RPMI8226 (cell line): ENCODE data around the gene TGM6.
A peak's percentile ranks its signal among the peaks of the same experiment; 100 is the strongest.

ENCODE experiments used
- DNase-seq: peaks from one replicate; pipeline ENCODE4 v3.0.0-alpha.2; 2015

TGM6 gene

DNA sequence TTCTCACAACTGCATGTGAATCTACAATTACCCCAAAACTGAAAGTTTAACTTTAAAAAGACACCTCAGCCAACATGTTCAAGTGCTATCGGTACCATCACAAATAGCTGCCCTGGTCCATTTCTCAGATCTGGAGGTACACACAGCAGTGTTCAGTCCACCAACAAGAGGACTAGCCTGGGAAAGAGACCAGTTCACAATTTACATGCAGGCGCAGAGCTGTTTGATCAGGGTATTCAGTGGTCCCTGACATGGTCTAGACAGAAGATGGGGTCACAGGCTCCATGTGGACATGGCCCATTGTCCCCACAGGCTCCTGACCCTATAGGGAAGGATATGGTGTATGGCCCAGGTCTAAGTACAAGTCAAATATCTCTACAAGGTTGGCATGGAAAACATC lies 15.6 kb upstream of the TGM6 start:
- DNase-seq = no peak

DNA sequence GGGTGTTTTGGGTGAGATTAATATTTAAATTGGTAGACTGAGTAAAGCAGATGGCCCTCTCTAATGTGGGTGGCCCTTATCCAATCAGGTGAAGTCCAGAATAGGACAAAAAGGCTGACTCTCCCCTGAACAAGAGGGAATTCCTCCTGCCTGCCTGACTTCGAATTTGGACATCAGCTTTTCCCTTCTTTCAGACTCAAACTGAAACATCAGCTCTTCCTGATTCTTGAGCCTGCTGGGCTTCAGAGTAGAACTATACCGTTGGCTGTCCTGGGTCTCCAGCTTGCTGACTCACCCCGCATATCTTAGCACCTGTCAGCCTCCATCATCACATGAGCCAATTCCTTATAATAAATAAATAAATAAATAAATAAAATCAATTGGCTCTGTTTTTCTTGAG lies 15.0 kb upstream of the TGM6 start:
- DNase-seq = no peak

DNA sequence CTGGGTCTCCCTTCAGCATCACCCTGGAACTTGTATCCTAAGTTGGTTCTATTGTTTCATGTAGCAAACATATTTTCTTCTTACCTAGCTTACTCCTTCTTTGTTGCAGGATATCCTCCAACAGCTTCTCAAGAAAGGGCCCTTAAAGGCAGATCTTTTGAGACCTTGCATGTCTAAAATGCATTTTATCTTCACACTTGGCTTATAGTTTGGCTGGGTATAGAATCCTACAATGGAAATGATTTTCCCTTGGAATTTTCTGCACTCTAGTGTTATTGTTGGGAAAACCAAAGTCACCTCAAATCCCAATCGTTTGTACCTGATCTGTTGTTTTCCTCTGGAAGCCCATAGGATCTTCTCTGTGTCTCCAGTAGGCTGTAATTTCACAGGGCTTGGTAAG lies 12.1 kb upstream of the TGM6 start:
- no peak for DNase-seq

DNA sequence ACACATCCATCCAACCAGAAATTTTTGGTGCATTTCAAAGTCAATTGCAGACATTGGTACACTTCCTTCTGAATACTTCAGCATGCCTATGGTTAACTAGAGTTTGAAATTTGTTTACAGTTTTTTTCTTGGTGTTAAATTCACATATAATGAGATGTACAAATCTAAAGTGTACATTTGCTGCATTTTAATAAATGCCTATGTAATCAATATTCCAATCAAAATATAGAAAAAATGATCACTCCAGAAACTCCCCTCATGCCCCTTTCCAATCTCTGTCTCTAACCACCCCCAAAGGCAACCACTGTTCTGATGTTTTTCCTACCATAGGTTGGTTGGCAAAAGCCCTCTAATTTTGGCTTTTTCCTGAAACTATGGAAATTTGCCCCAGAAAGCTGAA lies 7.6 kb upstream of the TGM6 start:
- DNase-seq = no peak

DNA sequence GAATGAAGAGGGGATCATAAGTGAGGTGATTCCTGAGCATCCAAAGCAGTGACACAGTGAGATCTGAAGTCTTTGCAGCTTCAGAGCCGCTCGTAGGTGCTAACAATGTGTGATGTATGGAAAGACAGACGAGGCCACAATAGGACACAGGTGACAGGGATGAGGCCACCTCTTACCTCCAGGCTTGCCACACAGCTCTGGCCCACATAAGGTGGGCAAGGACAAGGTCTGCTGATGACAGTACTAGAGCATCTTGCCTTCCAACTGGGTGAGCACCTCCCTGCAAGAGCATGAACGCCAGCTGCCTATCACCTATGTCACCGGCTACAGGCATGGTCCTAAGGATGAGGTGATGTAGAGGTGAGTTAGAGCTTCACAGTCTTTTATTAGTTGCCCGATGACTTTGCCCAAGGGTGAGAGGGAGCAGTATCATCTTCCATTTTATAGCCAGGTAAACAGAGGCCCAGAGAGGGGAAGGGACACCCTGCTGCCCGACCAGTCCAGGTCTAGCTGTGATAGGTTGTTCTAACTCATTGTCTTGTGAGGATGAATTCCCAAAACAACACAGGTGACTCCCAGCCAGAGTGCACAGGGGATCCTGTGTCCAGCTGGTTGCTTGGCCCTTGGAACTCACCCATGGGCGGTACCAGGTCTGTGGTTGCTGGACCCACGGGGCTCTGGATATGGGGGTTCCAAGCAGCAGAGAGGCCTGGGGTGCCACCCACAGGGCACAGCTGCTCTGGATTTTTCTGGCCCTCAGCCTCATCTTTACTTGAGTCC lies 6.2 kb upstream of the TGM6 start:
- no peak for DNase-seq

DNA sequence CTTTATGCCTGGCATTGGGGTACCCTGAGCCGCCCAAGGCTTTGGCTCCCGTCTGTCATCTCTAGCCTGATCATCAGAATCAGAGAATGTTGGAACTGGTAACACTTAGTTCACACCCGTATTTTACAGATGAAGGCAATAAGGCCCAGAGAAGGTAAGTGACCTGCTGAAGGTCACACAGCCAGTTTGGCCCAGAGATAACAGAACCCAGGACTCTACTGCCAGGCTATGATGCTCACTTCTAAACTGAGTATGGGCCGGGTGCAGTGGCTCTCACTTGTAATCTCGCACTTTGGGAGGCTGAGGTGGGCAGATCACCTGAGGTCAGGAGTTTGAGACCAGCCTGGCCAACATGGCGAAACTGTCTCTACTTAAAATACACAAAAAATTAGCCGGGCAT lies 1.8 kb upstream of the TGM6 start:
- DNase-seq = no peak

DNA sequence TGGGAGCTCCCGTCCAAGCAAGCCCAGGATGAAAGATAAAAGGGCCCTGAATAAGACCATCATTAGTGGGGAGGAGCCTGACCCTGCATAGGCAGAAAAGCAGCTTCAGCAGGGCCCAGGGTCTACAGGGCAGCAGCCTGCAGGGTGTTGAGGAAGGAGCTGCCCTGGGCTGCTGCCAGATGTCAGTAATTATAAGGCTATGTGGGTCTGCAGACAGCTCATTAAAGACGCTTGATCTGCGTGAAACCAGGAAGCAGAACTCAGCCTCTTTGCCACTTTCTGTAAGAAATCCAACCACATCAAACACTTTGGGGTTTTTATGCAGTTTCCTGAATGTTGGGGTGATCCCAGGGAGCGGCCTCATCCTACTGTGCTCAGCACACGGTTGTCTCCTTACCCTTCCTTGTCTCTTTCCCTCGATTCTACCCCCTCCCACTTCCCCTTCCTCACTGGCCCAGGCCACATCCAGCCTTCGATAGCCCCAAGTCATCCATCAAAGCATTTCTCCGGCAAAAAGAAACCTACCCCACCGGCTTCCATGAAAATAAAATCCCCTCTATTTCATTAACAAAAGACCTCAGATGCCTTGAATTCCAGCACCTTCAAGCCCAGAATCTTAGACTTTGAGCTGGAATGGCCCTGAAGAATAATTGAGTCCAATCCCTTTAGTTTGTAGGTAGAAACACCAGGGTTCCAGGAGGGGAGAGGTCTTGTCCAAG lies 1.0 kb upstream of the TGM6 start:
- DNase-seq = no peak

DNA sequence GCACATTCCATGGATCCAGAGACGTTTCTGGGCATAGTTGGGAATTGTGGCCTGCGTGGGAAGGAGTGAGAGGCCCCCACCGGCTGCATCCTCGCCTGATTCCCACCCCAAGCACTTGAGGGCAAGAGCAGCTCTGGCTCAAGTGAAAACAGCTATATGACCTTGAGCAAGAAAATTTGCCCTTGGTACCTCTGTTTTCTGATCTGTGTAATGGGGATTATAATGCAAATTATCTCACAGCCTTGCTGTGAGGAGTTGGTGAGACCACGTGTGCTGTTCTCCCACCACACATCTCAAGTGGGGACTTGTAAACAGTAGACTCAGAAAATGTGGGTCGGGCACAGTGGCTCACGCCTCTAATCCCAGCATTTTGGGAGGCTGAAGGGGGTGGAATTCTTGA lies 602 bp downstream of the TGM6 start:
- peak; percentile 0 for DNase-seq

DNA sequence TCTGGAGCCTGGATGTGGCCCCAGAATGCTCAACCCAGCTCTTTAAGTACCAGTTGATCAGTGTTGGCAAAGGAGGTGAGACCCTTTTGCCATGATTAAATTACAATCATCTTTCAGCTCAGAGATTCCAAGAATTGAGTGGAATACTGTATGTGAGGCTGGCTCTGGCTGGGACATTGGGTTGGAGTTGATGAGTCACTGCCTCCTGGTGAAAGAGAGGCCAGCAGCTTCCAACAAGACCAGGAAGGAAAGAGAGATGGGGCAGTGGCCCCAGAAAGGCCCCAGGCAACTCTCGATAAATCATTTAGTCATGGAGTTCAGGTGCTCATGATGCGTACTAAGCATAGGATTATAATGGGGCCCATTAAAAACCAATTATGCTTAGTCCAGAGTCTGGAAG lies 2.1 kb downstream of the TGM6 start:
- DNase-seq = peak; percentile 0

DNA sequence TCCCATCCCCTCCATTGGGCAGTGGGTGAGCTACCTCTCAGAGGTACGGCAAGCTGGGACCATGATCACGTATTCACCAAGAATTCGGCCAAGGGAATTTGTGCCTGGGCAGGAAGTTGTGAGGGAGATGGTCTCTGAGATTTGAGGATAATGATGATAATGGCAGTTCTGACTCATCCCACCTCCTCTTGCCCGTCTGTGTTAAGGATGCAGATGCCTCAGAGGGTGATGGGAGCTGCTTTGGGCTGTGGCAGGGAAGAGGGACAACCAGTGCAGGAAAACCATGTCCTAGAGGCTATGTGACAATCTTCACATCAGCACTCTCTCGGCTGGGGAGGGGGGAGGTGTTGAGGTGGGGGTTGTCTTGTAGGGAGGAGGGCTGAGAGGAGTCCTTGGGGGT lies 4.3 kb downstream of the TGM6 start:
- no peak for DNase-seq

DNA sequence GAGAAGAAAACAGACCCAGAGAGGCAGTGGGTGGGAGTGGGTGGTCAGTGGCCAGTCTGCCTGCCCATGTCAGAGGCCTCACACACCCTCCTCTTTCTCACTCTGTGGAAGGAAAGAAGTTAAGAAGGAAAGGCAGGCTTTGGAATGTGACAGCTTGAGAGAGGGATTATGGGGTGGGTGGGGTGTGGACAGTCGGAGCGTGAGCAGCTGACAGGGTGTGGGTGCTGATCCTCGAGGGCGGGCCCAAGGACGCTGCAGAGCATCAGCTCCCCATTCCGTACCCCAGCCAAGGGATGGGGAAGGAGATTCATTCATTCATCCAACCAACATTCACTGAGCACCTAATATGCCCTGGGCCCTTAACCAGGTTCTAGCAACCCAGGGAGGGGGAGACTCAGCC lies 4.8 kb downstream of the TGM6 start:
- no peak for DNase-seq

DNA sequence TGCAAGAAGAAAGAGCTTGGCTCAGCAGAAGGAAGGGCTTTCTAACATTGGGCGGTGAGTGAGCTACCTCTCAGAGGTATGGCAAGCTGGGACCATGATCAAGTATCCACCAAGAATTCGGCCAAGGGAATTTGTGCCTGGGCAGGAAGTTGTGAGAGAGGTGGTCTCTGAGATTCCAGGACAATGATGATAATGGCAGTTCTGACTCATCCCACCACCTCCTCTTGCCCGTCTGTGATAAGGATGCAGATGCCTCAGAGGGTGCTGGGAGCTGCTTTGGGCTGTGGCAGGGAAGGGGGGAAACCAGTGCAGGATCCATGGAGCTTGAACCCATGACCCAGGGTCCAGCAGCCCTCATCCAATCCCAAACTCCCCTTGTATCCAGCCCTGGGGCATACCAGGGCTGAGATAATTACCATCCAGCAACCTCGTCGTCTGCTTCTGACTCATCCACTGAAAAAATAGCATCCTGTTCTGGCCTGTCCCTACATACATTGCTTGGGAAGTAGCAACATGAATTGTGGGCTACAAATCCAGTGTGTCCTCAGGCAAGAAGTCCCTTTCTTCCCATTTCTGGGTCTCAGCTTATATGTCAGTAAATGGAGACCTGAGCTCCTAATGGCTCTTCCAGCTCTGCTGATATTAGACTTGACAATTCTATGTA lies 5.9 kb downstream of the TGM6 start:
- DNase-seq = no peak

DNA sequence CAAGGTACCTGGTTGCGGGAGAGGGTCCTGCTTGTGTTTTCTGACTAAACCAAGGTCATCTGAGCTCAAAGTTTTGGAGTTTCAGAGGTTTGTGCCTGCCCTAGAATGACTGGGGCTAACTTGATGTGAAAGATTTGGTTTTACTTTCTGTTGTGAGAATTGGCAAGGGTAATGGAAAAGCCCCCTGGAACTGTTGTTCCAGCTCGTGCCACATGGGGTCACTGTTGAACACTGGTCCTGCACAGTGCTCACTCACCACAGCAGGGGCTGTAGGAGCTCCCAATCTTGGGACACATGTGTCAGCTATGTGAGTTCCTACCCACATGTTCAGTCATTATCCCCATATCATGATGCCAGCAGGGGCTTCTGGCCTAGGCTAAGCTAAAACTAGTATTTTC lies 6.5 kb downstream of the TGM6 start:
- DNase-seq = peak; percentile 80

DNA sequence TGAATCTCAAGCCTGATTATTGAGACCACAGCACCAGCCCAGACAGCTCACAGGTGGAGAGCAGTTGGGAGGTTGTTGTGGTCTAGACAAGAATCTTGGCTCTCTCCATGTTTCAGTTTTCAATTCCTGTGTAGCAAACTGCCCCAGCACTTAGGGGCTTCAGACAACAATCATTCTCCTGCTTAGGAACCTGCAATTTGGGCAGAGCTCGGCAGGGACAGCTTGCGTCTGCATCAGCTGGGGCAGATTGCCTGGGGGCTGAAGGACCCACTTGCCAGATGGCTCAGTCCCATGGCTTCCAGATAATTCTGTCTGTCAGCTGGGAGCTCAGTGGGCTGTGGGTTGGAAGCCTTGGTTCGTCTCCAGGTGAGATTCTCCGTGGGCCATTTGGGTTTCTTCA lies 6.9 kb downstream of the TGM6 start:
- DNase-seq = no peak

DNA sequence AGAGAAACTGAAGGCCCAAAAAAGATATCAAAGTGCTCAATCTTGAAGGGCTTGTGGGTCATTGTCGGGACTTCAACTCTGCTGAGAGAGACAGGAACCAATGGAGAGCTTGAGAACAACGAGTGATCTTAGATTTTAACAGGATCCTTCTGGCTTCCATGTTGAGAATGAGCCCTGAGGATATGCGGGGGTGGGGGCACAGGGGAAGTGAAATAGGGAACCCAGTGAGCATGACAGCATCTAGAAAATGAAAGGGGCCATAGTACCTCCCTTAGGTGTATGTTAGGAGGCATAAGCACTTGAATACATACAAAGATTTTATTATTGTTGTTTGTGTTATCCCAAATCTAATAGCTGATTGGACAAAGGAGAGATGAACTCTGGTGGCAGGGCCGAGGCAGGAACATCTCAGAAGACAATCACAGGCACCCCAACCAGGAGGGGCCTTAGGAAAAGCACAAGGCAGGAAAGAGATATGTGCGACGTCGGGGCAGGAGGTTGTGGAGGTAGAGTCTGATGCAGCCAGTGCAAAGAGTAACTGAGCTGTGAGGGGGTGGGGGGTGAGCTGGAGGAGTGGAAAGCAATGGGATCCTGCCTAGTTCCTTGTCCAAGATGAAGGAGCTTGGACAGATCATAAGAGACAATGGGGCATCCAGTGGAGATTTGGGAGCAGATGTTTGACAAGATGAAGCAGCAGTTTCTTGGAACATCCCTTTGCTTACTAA lies 10.4 kb downstream of the TGM6 start:
- no peak for DNase-seq

DNA sequence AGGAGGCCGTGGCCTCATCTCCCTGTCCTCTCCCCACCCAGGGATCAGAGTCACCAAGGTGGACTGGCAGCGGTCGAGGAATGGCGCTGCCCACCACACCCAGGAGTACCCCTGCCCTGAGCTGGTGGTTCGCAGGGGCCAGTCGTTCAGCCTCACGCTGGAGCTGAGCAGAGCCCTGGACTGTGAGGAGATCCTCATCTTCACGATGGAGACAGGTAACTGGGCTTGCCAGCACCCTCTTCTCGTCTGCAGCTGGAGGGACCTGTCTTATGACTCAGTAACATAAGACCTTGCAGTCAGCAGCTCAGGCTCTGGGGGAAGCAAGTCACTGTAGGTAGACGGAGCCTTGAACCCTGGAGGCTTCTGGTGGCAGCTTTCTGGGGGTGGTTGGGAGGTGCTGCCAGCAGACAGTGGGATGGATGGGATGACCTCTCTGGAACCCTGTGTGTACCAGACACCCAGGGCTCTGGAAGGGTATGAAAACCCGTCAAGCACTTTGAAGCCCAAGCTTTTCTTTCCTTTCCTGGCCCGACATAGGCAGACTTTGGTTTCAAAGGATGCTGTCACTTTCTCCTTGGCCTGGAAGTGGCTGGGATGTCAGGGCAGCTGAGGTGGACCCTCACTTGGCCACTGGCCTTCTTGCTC lies 13.8 kb downstream of the TGM6 start:
- DNase-seq = no peak

DNA sequence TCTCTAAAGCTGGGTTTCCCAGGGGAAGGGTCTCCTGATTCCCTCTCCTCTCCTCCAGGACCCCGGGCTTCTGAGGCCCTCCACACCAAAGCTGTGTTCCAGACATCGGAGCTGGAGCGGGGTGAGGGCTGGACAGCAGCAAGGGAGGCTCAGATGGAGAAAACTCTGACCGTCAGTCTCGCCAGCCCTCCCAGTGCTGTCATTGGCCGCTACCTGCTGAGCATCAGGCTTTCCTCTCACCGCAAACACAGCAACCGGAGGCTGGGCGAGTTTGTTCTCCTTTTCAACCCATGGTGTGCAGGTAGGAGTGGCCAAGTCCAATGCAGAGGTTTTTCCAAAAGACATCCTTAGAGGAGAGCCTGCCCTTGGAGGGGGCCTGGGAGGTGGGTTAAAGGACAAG lies 14.4 kb downstream of the TGM6 start:
- no peak for DNase-seq

DNA sequence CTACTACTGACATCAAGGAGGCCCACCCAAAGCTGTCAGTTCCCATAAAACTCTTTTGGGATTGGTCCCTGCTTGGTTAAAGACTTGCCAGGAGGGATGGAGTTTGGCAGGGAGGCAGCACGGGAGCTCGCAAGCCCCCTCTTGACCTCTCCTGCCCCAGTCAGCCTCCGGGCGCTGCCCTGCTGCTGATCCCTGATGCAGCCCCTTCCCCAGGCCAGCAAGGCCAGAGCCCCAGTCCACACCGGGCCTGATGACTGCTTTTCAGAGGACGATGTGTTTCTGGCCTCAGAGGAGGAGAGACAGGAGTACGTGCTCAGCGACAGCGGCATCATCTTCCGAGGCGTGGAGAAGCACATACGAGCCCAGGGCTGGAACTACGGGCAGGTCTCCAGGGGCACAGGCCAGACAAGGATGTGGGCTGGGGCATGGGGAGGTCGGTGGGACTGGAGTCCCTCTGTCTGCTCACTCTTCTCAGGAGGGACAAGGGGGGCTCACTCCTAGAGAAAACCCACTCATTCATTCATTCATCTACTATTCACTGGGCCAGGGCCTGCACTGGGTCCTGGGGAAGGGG lies 15.6 kb downstream of the TGM6 start:
- DNase-seq = no peak

DNA sequence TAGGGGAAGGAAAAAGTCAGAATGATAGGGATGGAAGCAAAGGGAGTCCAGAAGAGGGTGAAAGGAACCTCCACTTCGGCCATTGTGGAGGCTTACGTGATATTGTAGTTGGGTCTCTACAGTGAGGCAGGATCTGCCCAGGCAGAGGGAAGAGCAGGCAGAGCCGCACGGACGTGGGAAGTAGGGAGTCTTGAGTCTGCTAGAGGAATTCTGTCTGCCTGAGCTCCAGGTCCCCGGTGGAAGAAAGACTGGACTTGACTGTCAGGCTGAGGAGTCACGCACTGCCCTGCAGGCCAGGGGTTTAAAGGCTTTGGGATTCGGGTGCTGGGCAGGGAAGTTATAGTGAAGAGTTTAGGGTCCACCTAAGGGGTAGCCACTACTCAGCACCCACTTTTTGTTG lies 16.4 kb downstream of the TGM6 start:
- DNase-seq = no peak

DNA sequence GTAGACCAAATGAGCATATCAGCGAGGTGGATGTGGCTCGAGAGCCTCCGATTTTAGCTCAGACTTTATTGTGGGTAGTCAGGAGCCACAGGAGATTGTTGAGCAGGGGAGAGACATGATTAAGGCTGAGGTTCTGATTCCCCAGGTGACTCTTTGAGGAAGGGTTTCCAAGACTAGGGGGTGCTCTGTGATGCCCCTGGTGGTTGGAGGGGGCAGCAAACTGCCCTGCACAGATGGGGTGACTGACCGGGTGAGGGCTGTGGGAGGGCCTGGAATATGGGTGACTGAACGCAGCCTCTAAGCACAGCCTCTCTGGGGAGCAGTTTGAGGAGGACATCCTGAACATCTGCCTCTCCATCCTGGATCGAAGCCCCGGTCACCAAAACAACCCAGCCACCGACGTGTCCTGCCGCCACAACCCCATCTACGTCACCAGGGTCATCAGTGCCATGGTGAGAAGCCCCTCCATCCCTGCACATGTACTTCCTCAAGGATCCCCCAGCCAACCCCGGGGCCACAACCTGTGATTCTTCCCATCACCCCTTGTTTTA lies 17.0 kb downstream of the TGM6 start:
- DNase-seq = no peak

DNA sequence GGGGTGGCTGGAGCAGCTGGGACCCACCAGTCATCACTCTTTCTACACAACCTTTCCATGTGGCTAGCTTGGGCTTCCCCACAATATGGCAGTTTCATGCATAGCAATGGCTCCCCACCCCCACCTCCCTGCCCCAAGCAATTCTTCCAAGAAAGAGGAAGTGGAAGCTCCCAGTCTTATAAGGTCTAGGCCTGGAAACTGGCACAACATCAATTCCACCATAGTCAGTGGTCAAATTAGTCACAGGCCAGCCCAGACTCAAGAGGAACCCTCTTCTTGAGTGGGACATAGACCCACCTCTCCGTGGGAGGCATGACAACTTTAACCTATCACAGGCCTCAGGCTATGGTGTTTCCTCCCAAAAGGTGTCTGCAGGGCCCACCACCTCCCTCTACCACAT lies 17.7 kb downstream of the TGM6 start:
- no peak for DNase-seq

DNA sequence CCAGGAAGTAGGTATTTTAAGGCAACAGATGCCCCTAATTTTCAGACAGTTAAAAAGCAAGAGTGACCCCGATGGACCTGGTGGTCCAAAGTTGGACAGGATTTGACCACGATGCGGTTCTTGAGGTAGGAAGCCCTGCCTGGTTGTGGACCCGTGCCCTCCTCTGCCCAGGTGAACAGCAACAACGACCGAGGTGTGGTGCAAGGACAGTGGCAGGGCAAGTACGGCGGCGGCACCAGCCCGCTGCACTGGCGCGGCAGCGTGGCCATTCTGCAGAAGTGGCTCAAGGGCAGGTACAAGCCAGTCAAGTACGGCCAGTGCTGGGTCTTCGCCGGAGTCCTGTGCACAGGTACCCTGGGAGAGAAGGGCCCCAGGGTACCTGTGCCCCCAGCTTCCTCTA lies 18.7 kb downstream of the TGM6 start:
- DNase-seq = no peak
